Neural progenitor cell (in vitro differentiated cells): ENCODE data around the gene RHBDF1. TPM values are rescaled to one million over a fixed set of nuclear protein-coding genes. Genes with fewer than 3 reads are reported as not detected.

Source experiments
- DNase-seq: peaks from one replicate; pipeline ENCODE4 v3.0.0-alpha.2; 2016; ENCODE audit warnings: low spot score
- H2AFZ ChIP-seq: fragments of 200-600 bp; sonication (generic); replicated peaks from 2 replicates; pipeline ENCODE4 v1.6.1; 2016; ENCODE audit warnings: antibody characterized with exemption
- H3F3A ChIP-seq: fragments of 200-600 bp; sonication (generic); 2 replicates; pipeline ENCODE4 v1.6.1; 2016; ENCODE audit warnings: antibody characterized with exemption, low read depth
- H3K27ac ChIP-seq: fragments of 200-600 bp; sonication (generic); 2 replicates; pipeline ENCODE4 v1.5.1; 2016; ENCODE audit warnings: mild to moderate bottlenecking
- H3K27me3 ChIP-seq: fragments of 200-600 bp; sonication (generic); 2 replicates; pipeline ENCODE4 v1.6.1; 2016; ENCODE audit warnings: mild to moderate bottlenecking, moderate library complexity
- H3K36me3 ChIP-seq: fragments of 200-600 bp; sonication (generic); 2 replicates; pipeline ENCODE4 v1.5.1; 2016
- H3K4me1 ChIP-seq: fragments of 200-600 bp; sonication (generic); 2 replicates; pipeline ENCODE4 v1.6.1; 2016; ENCODE audit warnings: mixed run types
- H3K4me2 ChIP-seq: fragments of 200-600 bp; sonication (generic); 2 replicates; pipeline ENCODE4 v1.6.1; 2016
- H3K4me3 ChIP-seq: fragments of 200-600 bp; sonication (generic); 2 replicates; pipeline ENCODE4 v1.5.1; 2016
- H3K79me2 ChIP-seq: fragments of 200-600 bp; sonication (generic); 2 replicates; pipeline ENCODE4 v1.6.1; 2016; ENCODE audit warnings: low read depth
- H3K9ac ChIP-seq: fragments of 200-600 bp; sonication (generic); 2 replicates; pipeline ENCODE4 v1.6.1; 2016
- H3K9me3 ChIP-seq: fragments of 200-600 bp; sonication (generic); 2 replicates; pipeline ENCODE4 v1.5.1; 2016; ENCODE audit warnings: low read depth
- H4K20me1 ChIP-seq: fragments of 200-600 bp; sonication (generic); 2 replicates; pipeline ENCODE4 v1.6.1; 2016; ENCODE audit warnings: low read depth
- H3K27ac Mint-ChIP-seq: 3 replicates; pipeline ENCODE4 v1.8.0; 2021; ENCODE audit warnings: mixed read lengths
- H3K27me3 Mint-ChIP-seq: 2 replicates; pipeline ENCODE4 v1.8.0; 2022; ENCODE audit warnings: low read depth, mild to moderate bottlenecking, inconsistent platforms, moderate library complexity, mixed read lengths; ENCODE audit not compliant: insufficient read depth
- H3K36me3 Mint-ChIP-seq: 3 replicates; pipeline ENCODE4 v1.8.0; 2021; ENCODE audit warnings: mixed read lengths
- H3K4me1 Mint-ChIP-seq: 3 replicates; pipeline ENCODE4 v1.8.0; 2021; ENCODE audit warnings: mixed read lengths
- H3K4me3 Mint-ChIP-seq: 3 replicates; pipeline ENCODE4 v1.8.0; 2021; ENCODE audit warnings: mild to moderate bottlenecking, moderate library complexity, mixed read lengths
- H3K9me3 Mint-ChIP-seq: 3 replicates; pipeline ENCODE4 v1.8.0; 2020; ENCODE audit warnings: mixed read lengths
- CTCF ChIP-seq: fragments of 200-600 bp; sonication (generic); IDR thresholded peaks from 2 replicates; pipeline ENCODE4 v1.5.1; 2017; ENCODE audit warnings: antibody characterized with exemption, mild to moderate bottlenecking
- EZH2 ChIP-seq: fragments of 200-600 bp; sonication (generic); IDR thresholded peaks from 2 replicates; pipeline ENCODE4 v1.6.1; 2017; ENCODE audit warnings: antibody characterized with exemption, mild to moderate bottlenecking, moderate library complexity
- EZH2phosphoT487 ChIP-seq: fragments of 200-600 bp; sonication (generic); IDR thresholded peaks from 2 replicates; pipeline ENCODE4 v1.6.1; 2017; ENCODE audit warnings: antibody characterized with exemption
- total RNA-seq: library from RNA; depleted of rRNA; stranded (reverse); fragments of >200 nt; gene quantifications from 2 replicates; pipeline ENCODE4 v1.2.3, GENCODE V29; 2015; ENCODE audit warnings: low replicate concordance

The RHBDF1 gene
- total RNA-seq, 1 donor from 2014 or later: 11.0 TPM

GRCh38 chr16:71210-71539 lies 1.3 kb downstream of the RHBDF1 start:
- H3K27ac Mint-ChIP-seq: no peak overlapping the region
- Histone ChIP-seq H3K4me3 (peak overlapping the region; percentile 60), H3K36me3 (no peaks in the 10 kb centered on the region), H3K9me3 (no peaks in the 10 kb centered on the region), H3K27ac (no peak overlapping the region), H3K4me1 (peaks cover 39% of the 10 kb centered on the region), H3K79me2 (no peaks in the 10 kb centered on the region), H4K20me1 (peaks cover 18% of the 10 kb centered on the region), H3K9ac (no peak overlapping the region), H3K27me3 (peaks cover 5% of the 10 kb centered on the region), H3F3A (peaks cover 23% of the 10 kb centered on the region), H3K4me2 (peak overlapping the region; percentile 82), H2AFZ (no peak overlapping the region)
- H3K27me3 Mint-ChIP-seq: peaks cover 13% of the 10 kb centered on the region
- H3K9me3 Mint-ChIP-seq: no peaks in the 10 kb centered on the region
- no peaks in the 10 kb centered on the region for H3K36me3 Mint-ChIP-seq
- TF ChIP-seq CTCF (no peak), EZH2 (no peak), EZH2phosphoT487 (no peak)
- H3K4me3 Mint-ChIP-seq: peak overlapping the region; percentile 91
- DNase-seq: no peak
- peaks cover 55% of the 10 kb centered on the region for H3K4me1 Mint-ChIP-seq

- H3K27ac ChIP-seq: no peak overlapping the region
- peaks cover 26% of the 10 kb centered on the region for H3K4me1 ChIP-seq
- no peaks in the 10 kb centered on the region for H3K79me2 ChIP-seq
- Mint-ChIP-seq H3K4me3 (no peak overlapping the region), H3K9me3 (no peaks in the 10 kb centered on the region), H3K36me3 (no peaks in the 10 kb centered on the region), H3K27me3 (peaks cover 11% of the 10 kb centered on the region), H3K27ac (peak overlapping the region; percentile 79), H3K4me1 (peaks cover 41% of the 10 kb centered on the region)
- no peak overlapping the region for H3K9ac ChIP-seq
- H3K4me3 ChIP-seq: no peak overlapping the region
- DNase-seq: no peak
- no peak overlapping the region for H3K4me2 ChIP-seq
- H3F3A ChIP-seq: peaks cover 9% of the 10 kb centered on the region
- no peak overlapping the region for H2AFZ ChIP-seq
- peaks cover 5% of the 10 kb centered on the region for H3K27me3 ChIP-seq
- no peaks in the 10 kb centered on the region for H3K9me3 ChIP-seq
- peaks cover 30% of the 10 kb centered on the region for H4K20me1 ChIP-seq
- H3K36me3 ChIP-seq: no peaks in the 10 kb centered on the region
- TF ChIP-seq CTCF (no peak), EZH2phosphoT487 (no peak), EZH2 (no peak)
Measured at GRCh38 chr16:69181-69580, 3.2 kb downstream of the RHBDF1 start.

- Histone ChIP-seq H3K4me1 (peaks cover 26% of the 10 kb centered on the region), H3K79me2 (no peaks in the 10 kb centered on the region), H3K9me3 (no peaks in the 10 kb centered on the region), H3K27ac (no peak overlapping the region), H3K27me3 (peaks cover 5% of the 10 kb centered on the region), H3K4me2 (no peak overlapping the region), H3K9ac (no peak overlapping the region), H3K36me3 (no peaks in the 10 kb centered on the region), H4K20me1 (peaks cover 30% of the 10 kb centered on the region), H3K4me3 (no peak overlapping the region), H3F3A (peaks cover 9% of the 10 kb centered on the region), H2AFZ (no peak overlapping the region)
- Mint-ChIP-seq H3K4me3 (peak overlapping the region; percentile 62), H3K27me3 (peaks cover 9% of the 10 kb centered on the region), H3K36me3 (no peaks in the 10 kb centered on the region), H3K4me1 (peaks cover 32% of the 10 kb centered on the region), H3K9me3 (no peaks in the 10 kb centered on the region), H3K27ac (peak overlapping the region; percentile 69)
- DNase-seq: no peak
- TF ChIP-seq CTCF (no peak), EZH2phosphoT487 (no peak), EZH2 (no peak)
Measured at GRCh38 chr16:67884-68789, 4.3 kb downstream of the RHBDF1 start.
